Activated T-helper 17 cell treated with anti-CD3 and anti-CD28 coated beads, Interleukin-2, amount 50 U/mL, for 72 hours (primary cell): ENCODE results near the gene USP22. TPM values are rescaled to one million over a fixed set of nuclear protein-coding genes. Genes with fewer than 3 reads are reported as not detected.

Experiments used
- ATAC-seq: fragments of 150-1000 bp; cut with Tn5 transposase; replicated peaks from 2 replicates; pipeline ENCODE4 v1.10.0; 2021; ENCODE audit warnings: mild to moderate bottlenecking, moderate library complexity
- H3K27ac Mint-ChIP-seq: one replicate; pipeline ENCODE4 v1.8.0; 2022; ENCODE audit warnings: mixed read lengths
- H3K27me3 Mint-ChIP-seq: one replicate; pipeline ENCODE4 v1.8.0; 2022; ENCODE audit warnings: mixed read lengths
- H3K36me3 Mint-ChIP-seq: one replicate; pipeline ENCODE4 v1.8.0; 2022; ENCODE audit warnings: low read depth, mild to moderate bottlenecking, mixed read lengths
- H3K4me1 Mint-ChIP-seq: one replicate; pipeline ENCODE4 v1.8.0; 2022; ENCODE audit warnings: mixed read lengths
- H3K4me3 Mint-ChIP-seq: one replicate; pipeline ENCODE4 v1.8.0; 2022; ENCODE audit warnings: mild to moderate bottlenecking, mixed read lengths
- H3K9me3 Mint-ChIP-seq: one replicate; pipeline ENCODE4 v1.8.0; 2022; ENCODE audit warnings: mixed read lengths
- total RNA-seq, 2 donors: library from RNA; stranded (reverse); gene quantifications; one replicate each; pipeline ENCODE4 v1.2.3, GENCODE V29; 2022

USP22 gene
- total RNA-seq, 2 donors from 2014 or later, result 136 to 143 TPM

DNA sequence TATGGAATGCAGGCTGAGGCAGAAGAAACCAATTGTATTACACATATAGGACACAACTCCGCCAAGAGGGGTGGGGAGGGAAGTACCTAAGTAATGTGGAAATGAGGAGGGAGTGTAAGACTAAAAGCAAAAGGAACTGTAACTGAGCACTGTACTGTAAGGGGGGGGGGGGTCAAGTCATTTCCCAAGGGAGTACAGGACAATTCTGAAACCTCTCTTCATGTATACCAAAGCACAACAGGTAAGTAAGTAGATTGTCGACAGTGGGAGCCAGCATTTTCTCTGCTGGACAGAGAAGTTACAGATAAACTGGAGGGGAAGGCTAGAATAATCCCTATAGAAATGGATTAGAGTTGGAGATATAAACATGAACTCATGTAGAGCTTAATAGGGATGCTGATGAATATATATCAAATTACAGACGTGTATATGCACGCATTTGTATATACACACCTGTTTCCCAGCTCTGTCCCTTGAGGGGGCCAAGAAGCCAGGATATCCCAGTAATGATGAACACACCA lies 6.4 kb downstream of the USP22 start:
- Mint-ChIP-seq H3K4me3 (peak overlapping the region; percentile 89), H3K27me3 (no peaks in the 10 kb centered on the region), H3K36me3 (peaks cover 80% of the 10 kb centered on the region), H3K4me1 (peaks cover 54% of the 10 kb centered on the region), H3K27ac (peak overlapping the region; percentile 92), H3K9me3 (no peaks in the 10 kb centered on the region)
- ATAC-seq, result no peak

DNA sequence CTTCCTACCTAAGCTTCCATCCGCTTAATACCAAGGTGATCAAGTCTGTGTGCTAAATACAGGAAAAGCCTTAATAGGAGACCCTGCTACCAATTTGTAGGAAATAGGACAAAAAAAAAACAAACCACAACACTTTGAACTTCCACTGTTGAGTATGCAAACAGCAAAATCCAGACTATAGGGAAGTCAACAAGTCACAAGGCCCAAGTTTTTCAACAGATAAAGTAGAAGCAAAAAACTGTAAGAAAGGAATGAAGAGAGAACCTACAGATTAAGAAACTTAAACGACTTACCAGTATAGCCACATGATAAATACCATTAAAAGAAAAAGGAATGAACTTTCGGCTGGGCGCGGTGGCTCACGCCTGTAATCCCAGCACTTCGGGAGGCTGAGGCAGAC lies 7.4 kb downstream of the USP22 start:
- Mint-ChIP-seq H3K36me3 (peaks cover 70% of the 10 kb centered on the region), H3K27ac (peak overlapping the region; percentile 92), H3K4me1 (peaks cover 55% of the 10 kb centered on the region)

DNA sequence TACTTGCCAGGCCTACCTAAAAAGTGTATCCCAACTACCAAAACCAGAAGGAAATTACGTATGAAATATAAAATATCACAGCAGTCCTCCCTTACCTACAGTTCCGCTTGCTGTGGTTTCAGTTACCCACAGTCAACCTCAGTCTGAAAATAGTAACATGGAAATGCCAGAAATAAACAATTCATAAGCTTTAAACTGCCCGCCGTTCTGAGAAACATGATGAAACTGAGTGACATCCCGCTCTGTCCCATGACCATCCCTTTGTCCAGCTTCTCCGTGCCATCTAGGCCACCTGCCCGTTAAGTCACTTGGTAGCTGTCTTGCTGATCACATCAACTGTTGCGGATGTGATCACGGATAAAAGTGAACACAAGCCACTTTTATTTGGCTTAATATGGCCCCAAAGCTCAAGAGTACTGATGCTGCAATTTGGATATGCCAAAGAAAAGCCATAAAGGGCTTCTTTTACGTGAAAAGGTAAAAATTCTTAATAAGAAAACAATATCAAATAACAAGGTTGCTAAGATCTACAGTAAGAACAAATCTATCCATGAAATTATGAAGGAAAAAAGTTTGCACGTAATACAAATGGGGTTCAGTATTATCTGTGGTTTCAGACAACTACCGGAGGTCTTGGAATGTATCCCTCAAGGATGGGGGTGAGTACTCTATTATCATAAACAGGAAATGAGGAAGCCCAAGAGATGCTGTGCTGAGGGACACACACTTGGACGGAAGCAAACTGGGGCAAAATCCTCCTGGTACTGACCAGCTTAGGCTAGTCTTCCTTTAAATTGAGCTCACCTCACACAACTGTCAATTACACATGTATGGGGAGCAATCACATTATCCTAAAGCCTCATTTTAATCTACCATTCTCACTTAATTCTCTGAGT lies 8.2 kb downstream of the USP22 start:
- H3K27ac Mint-ChIP-seq, result peak overlapping the region; percentile 92
- no peaks in the 10 kb centered on the region for H3K9me3 Mint-ChIP-seq
- no peaks in the 10 kb centered on the region for H3K27me3 Mint-ChIP-seq
- H3K4me3 Mint-ChIP-seq, result peak overlapping the region; percentile 89
- H3K36me3 Mint-ChIP-seq, result peaks cover 65% of the 10 kb centered on the region
- peaks cover 63% of the 10 kb centered on the region for H3K4me1 Mint-ChIP-seq
- peak; percentile 68 for ATAC-seq

More for the DNA sequence above, 7.4 kb downstream of the USP22 start:
- Mint-ChIP-seq H3K4me3 (peak overlapping the region; percentile 89), H3K9me3 (no peaks in the 10 kb centered on the region), H3K27me3 (no peaks in the 10 kb centered on the region)
- no peak for ATAC-seq

DNA sequence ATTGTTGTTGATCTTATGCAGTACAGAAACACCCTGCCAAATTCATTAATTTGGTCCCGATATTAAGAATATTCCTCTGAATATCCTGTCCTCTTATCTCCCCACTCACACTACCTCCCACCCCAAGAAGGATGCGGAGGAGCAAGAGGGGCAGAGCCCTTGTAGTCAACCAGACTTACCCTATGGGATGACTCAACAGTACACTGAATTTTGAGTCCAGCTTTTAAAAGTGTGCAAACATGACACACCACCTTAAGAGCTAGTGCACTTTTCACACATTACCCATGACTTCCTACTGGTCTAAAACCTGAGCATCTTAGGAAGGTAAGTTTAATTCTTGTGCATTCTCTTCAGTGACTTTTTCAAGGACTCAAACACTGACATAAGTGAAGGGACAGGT lies 9.5 kb downstream of the USP22 start:
- H3K27me3 Mint-ChIP-seq, result no peaks in the 10 kb centered on the region
- H3K27ac Mint-ChIP-seq, result peak overlapping the region; percentile 92
- no peaks in the 10 kb centered on the region for H3K9me3 Mint-ChIP-seq
- ATAC-seq, result peak; percentile 27
- H3K4me1 Mint-ChIP-seq, result peaks cover 75% of the 10 kb centered on the region
- H3K4me3 Mint-ChIP-seq, result peak overlapping the region; percentile 89
- H3K36me3 Mint-ChIP-seq, result peaks cover 72% of the 10 kb centered on the region

DNA sequence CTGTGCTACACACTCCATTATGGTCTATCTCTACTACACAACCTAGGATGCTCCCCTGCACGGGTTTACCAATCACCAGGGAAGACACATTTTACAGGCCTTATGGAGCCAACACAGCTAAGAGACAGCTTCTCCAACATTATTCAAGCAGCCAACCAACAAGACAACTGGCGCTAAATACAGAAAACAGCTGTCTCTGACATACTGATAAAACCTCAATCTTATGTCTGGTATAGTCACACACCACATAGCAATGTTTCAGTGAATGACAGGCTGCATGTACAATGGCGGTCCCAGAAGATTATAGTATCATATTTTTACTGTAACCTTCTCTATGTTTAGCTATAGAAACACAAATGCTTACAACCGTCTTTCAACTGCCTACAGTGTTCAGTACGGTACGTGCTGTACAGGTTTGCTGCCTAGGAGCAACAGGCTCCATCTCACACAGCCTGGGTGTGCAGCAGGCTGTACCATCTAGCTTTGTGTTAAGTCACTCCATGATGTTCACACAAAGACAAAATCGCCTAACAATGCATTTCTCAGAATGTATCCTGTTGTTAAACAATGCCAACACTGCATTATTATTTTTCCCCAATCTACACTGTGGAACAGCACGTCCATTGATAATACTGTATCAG lies 10.9 kb downstream of the USP22 start:
- Mint-ChIP-seq H3K27ac (peak overlapping the region; percentile 30), H3K4me3 (peak overlapping the region; percentile 22), H3K4me1 (peaks cover 70% of the 10 kb centered on the region), H3K27me3 (no peaks in the 10 kb centered on the region), H3K36me3 (peaks cover 72% of the 10 kb centered on the region), H3K9me3 (no peaks in the 10 kb centered on the region)
- ATAC-seq, result no peak

DNA sequence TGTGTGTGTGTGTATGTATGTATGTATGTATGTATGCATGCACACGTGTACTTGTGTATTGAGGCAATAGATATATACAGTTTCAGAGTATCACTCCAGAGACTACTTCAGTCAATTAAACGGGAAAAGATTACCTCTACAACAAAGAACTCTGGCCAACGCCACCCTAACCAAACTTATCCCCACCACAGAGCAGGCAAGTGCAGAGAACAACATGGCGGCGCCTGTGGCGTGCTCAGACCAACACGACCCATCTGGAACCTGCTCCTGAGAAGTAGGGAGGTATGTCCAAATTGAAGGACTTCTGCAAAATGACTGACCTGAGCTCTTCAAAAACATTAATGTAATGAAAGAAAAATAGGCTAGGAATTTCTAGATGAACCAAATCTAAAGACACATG lies 12.4 kb downstream of the USP22 start:
- Mint-ChIP-seq H3K27ac (peak overlapping the region; percentile 79), H3K4me3 (peak overlapping the region; percentile 44)
- no peak for ATAC-seq

DNA sequence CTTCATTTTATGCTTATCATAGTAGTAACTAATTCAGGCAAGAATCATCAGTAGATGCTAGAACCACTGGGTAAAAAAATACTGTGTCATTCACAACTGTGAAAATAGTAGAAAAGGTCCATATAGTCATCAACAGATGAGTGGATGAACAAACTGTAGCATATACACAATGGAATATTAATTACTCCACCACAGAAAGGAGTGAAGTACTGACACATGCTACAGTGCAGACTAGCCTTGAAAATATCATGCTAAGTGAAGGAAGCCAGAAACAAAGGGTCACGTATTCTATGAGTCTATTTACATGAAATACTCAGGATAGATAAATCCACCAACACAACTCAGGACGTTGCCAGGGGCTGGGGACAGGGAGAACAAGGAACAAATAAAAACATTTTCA lies 13.3 kb downstream of the USP22 start:
- peak; percentile 68 for ATAC-seq
- H3K36me3 Mint-ChIP-seq, result peaks cover 74% of the 10 kb centered on the region
- peak overlapping the region; percentile 79 for H3K27ac Mint-ChIP-seq
- H3K4me1 Mint-ChIP-seq, result peaks cover 52% of the 10 kb centered on the region
- peak overlapping the region; percentile 44 for H3K4me3 Mint-ChIP-seq
- H3K27me3 Mint-ChIP-seq, result no peaks in the 10 kb centered on the region
- no peaks in the 10 kb centered on the region for H3K9me3 Mint-ChIP-seq

More for the DNA sequence above, 12.4 kb downstream of the USP22 start:
- peaks cover 73% of the 10 kb centered on the region for H3K36me3 Mint-ChIP-seq
- H3K27me3 Mint-ChIP-seq, result no peaks in the 10 kb centered on the region
- peaks cover 59% of the 10 kb centered on the region for H3K4me1 Mint-ChIP-seq
- H3K9me3 Mint-ChIP-seq, result no peaks in the 10 kb centered on the region

DNA sequence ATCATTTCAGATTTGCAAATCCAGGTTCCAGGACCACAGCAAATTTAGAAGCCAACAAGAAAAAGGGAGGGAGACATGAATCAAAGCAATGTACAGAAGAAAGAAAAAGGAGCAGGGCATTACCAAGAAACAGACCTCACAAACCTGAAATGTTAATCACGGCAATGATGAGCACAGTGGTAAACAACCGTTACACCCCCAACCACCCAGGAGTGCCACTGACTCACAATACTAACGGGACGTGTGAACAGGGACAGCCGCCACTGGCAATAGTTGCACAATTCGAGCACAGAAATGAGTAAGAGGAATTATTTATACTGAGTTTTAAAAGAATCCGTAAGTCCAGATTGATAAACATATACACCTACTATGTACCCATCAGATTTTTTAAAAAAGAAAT lies 13.8 kb downstream of the USP22 start:
- H3K4me1 Mint-ChIP-seq, result peaks cover 51% of the 10 kb centered on the region
- H3K27me3 Mint-ChIP-seq, result no peaks in the 10 kb centered on the region
- ATAC-seq, result peak; percentile 96
- H3K27ac Mint-ChIP-seq, result peak overlapping the region; percentile 79
- H3K4me3 Mint-ChIP-seq, result peak overlapping the region; percentile 44
- no peaks in the 10 kb centered on the region for H3K9me3 Mint-ChIP-seq
- peaks cover 74% of the 10 kb centered on the region for H3K36me3 Mint-ChIP-seq

DNA sequence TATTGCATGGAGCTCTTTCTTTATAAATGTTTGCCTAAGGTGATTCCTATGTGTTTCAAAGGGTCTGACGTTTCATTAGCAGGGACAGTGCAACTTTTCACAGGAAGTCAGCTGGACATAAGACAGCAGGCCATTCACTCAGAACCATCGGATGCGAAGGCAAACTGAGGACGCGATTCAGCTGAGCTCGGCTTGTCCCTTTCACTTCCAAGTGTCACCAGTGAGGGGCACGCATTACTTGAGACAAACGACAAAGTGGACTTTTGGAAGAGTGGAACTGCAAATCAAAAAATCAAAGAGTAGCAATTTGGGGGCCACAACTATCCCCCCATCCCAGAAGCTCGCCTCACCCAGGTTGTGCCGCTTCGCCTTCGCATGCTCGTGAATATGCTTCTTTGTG lies 14.6 kb downstream of the USP22 start:
- peaks cover 50% of the 10 kb centered on the region for H3K4me1 Mint-ChIP-seq

DNA sequence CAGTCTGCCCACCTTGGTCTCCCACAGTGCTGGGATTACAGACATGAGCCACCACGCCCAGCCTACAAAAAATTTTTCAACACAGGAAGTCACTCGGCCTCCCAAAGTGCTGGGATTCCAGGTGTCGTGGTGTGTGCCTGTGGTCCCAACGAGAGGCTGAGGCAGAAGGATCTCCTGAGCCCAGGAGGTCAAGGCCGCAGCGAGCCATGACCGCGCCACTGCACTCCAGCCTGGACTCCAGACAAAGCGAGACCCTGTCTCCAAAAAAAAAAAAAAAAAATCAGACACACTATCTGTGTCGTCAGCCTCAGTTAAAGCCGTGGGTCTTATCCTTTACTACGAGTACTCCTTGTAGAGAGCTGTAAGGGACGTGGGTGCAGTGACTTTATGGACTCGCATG lies 15.8 kb downstream of the USP22 start:
- Mint-ChIP-seq H3K27ac (no peak overlapping the region), H3K4me1 (peaks cover 50% of the 10 kb centered on the region), H3K4me3 (no peak overlapping the region), H3K9me3 (no peaks in the 10 kb centered on the region), H3K36me3 (peaks cover 75% of the 10 kb centered on the region), H3K27me3 (no peaks in the 10 kb centered on the region)
- ATAC-seq, result no peak

More for the DNA sequence above, 14.6 kb downstream of the USP22 start:
- Mint-ChIP-seq H3K36me3 (peaks cover 74% of the 10 kb centered on the region), H3K9me3 (no peaks in the 10 kb centered on the region), H3K27ac (peak overlapping the region; percentile 79), H3K4me3 (peak overlapping the region; percentile 44), H3K27me3 (no peaks in the 10 kb centered on the region)
- ATAC-seq, result no peak

DNA sequence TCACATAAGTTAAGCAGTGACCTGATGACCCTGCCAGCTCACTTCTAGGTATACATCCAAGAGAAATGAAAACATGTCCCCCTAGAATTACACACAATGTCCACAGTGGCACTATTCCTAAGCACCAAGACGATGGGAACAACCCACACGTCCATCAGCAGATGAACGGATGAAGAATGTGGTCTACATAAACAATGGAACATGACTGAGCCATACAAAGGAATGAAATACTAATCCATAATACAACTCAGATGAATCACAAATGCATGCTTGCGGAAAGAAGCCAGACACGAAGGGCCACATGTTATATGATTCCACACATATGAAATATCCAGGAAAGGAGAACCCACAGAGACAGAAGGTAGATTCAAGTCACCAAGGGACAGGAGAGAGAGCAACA lies 17.4 kb downstream of the USP22 start:
- peaks cover 43% of the 10 kb centered on the region for H3K4me1 Mint-ChIP-seq
- H3K27ac Mint-ChIP-seq, result no peak overlapping the region
- no peak overlapping the region for H3K4me3 Mint-ChIP-seq
- peaks cover 89% of the 10 kb centered on the region for H3K36me3 Mint-ChIP-seq
- no peaks in the 10 kb centered on the region for H3K9me3 Mint-ChIP-seq
- H3K27me3 Mint-ChIP-seq, result no peaks in the 10 kb centered on the region
- no peak for ATAC-seq

DNA sequence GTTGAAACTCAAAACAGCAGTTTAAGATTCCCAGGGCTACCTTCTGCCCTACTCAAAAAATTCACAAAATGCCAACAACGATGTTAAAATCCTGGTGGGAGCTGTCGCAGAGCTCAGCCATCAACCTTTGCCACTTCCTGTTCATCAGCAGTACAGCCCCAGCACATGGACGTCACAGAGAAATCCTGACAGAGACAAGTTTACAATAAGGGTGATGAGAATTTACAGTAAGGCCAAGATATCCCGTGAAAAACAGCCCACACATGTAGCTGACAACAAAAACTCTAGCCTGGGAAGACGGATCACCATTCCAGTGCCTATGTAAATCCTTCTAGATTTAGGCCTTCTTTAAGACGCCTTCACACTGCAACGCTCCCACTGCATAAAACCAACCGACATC lies 18.8 kb downstream of the USP22 start:
- Mint-ChIP-seq H3K27ac (peak overlapping the region; percentile 78), H3K4me1 (peaks cover 30% of the 10 kb centered on the region), H3K36me3 (peaks cover 96% of the 10 kb centered on the region), H3K4me3 (peak overlapping the region; percentile 7), H3K9me3 (no peaks in the 10 kb centered on the region), H3K27me3 (no peaks in the 10 kb centered on the region)
- no peak for ATAC-seq

DNA sequence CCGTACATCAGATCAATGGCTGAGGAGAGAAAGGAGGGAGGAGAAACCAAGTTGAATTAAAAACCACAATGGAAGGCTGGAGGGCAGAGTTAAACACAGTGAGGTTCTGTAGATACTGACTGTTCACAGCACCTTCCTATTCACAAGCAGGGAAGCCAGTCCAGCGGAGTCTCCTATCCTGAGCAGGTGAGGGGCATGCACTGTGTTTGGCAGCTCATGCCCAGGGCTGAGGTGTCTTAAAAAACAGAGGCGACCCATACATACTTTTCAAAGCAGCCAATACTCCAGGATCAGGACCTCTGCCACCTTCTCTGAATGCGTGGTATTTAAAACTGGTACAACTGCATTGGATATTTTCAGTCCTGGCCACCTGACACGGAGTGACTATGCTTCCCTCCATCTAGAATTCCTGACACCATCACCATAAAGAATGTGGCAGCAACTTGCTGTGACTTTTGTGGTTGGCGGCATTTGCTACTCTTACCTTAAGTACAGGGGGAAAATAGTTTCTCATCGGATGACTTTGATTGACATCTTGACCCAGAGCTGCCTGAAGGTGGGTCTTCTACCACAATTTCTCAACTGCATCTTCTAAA lies 21.5 kb downstream of the USP22 start:
- Mint-ChIP-seq H3K36me3 (peaks cover 96% of the 10 kb centered on the region), H3K4me1 (peaks cover 23% of the 10 kb centered on the region), H3K27me3 (no peaks in the 10 kb centered on the region), H3K9me3 (no peaks in the 10 kb centered on the region), H3K4me3 (no peak overlapping the region), H3K27ac (no peak overlapping the region)
- ATAC-seq, result no peak

DNA sequence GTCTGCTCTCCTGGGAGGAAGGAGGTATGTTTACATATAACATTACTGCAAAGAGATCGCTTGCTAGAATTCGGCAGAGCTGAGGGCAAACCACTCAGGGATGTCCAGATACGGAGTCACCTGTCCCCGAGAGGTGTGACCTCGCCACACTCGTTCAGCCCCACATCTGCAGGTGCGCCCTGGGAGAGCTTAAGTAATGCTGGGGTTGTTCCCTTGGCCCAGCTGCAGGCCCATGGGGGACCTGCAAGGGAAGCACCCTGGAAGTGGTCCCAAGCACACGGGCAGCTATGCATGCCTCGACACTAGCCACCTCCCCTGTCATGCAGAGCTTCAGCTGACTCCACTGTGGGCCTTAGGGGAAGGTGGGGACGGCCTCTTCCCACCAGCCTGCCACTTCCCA lies 22.2 kb downstream of the USP22 start:
- Mint-ChIP-seq H3K4me3 (no peak overlapping the region), H3K27ac (peak overlapping the region; percentile 44), H3K36me3 (peaks cover 96% of the 10 kb centered on the region), H3K9me3 (no peaks in the 10 kb centered on the region), H3K4me1 (peaks cover 26% of the 10 kb centered on the region), H3K27me3 (no peaks in the 10 kb centered on the region)
- ATAC-seq, result no peak
